ENCODE measurements around the gene ATP11A. TPM values are rescaled to one million over a fixed set of nuclear protein-coding genes. Genes with fewer than 3 reads are reported as not detected.

ATP11A gene
- total and polyA plus RNA-seq, 2 experiments from 2014 or later: 12.3 to 52.6 TPM

GRCh38 chr13:112838842-112839117 lies 148.9 kb downstream of the ATP11A start (continued):
- TF ChIP-seq, protein P1, sequence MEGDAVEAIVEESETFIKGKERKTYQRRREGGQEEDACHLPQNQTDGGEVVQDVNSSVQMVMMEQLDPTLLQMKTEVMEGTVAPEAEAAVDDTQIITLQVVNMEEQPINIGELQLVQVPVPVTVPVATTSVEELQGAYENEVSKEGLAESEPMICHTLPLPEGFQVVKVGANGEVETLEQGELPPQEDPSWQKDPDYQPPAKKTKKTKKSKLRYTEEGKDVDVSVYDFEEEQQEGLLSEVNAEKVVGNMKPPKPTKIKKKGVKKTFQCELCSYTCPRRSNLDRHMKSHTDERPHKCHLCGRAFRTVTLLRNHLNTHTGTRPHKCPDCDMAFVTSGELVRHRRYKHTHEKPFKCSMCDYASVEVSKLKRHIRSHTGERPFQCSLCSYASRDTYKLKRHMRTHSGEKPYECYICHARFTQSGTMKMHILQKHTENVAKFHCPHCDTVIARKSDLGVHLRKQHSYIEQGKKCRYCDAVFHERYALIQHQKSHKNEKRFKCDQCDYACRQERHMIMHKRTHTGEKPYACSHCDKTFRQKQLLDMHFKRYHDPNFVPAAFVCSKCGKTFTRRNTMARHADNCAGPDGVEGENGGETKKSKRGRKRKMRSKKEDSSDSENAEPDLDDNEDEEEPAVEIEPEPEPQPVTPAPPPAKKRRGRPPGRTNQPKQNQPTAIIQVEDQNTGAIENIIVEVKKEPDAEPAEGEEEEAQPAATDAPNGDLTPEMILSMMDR (conservative IDR thresholded peaks at IDR 0.05; ENCODE audit: low read depth in 2 of 2): no peak
- TF ChIP-seq EZH2 (IDR thresholded peaks at IDR 0.05; ENCODE audit: low read depth, unreplicated experiment) (no peak), ETS1 (IDR thresholded peaks at IDR 0.05) (no peak), POLR2AphosphoS5 (IDR thresholded peaks at IDR 0.05; ENCODE audit: low read depth) (no peak), NANOG (IDR thresholded peaks at IDR 0.05; ENCODE audit: borderline replicate concordance) (no peak), JUNB (IDR thresholded peaks at IDR 0.05; ENCODE audit: unreplicated experiment) (no peak), STAT1 (IDR thresholded peaks at IDR 0.05; ENCODE audit: unreplicated experiment) (no peak), CREB1 (CRISPR knock-in tag; IDR thresholded peaks at IDR 0.05; ENCODE audit: low read depth) (no peak), ZNF114 (CRISPR knock-in tag; IDR thresholded peaks at IDR 0.05) (no peak), EZH2phosphoT487 (IDR thresholded peaks at IDR 0.05; ENCODE audit: unreplicated experiment) (no peak)
- TF ChIP-seq, protein P2, sequence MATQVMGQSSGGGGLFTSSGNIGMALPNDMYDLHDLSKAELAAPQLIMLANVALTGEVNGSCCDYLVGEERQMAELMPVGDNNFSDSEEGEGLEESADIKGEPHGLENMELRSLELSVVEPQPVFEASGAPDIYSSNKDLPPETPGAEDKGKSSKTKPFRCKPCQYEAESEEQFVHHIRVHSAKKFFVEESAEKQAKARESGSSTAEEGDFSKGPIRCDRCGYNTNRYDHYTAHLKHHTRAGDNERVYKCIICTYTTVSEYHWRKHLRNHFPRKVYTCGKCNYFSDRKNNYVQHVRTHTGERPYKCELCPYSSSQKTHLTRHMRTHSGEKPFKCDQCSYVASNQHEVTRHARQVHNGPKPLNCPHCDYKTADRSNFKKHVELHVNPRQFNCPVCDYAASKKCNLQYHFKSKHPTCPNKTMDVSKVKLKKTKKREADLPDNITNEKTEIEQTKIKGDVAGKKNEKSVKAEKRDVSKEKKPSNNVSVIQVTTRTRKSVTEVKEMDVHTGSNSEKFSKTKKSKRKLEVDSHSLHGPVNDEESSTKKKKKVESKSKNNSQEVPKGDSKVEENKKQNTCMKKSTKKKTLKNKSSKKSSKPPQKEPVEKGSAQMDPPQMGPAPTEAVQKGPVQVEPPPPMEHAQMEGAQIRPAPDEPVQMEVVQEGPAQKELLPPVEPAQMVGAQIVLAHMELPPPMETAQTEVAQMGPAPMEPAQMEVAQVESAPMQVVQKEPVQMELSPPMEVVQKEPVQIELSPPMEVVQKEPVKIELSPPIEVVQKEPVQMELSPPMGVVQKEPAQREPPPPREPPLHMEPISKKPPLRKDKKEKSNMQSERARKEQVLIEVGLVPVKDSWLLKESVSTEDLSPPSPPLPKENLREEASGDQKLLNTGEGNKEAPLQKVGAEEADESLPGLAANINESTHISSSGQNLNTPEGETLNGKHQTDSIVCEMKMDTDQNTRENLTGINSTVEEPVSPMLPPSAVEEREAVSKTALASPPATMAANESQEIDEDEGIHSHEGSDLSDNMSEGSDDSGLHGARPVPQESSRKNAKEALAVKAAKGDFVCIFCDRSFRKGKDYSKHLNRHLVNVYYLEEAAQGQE (IDR thresholded peaks at IDR 0.05; ENCODE audit: unreplicated experiment): no peak

- no peaks in the 10 kb centered on the region for H4K20me1 ChIP-seq (replicated peaks; ENCODE audit: insufficient read depth)
- Mint-ChIP-seq H3K36me3 (ENCODE audit: low read depth) (peaks cover 70% of the 10 kb centered on the region), H3K4me3 (no peak overlapping the region), H3K27ac (no peak overlapping the region), H3K4me1 (peaks cover 7% of the 10 kb centered on the region), H3K27me3 (ENCODE audit: insufficient read depth, low read depth, poor library complexity) (peaks cover 12% of the 10 kb centered on the region), H3K9me3 (no peaks in the 10 kb centered on the region)
- DNase-seq (ENCODE audit: low spot score) (no peak), ATAC-seq (no peak)
- no peak overlapping the region for H3K4me3 ChIP-seq
- peaks cover under 1% of the 10 kb centered on the region; the same call in 1 of the 2 replicates for H3K36me3 ChIP-seq (ENCODE audit: insufficient read depth)
- H3K27me3 ChIP-seq (ENCODE audit: insufficient read depth): no peaks in the 10 kb centered on the region
- no peaks in the 10 kb centered on the region for H3K9me2 ChIP-seq (ENCODE audit: insufficient read depth)
- no peak overlapping the region for H3K27ac ChIP-seq (ENCODE audit: low read depth)
- H3F3A ChIP-seq (replicated peaks; ENCODE audit: low read depth): no peaks in the 10 kb centered on the region
- no peaks in the 10 kb centered on the region for H3K4me1 ChIP-seq (ENCODE audit: insufficient read depth)
- H2AFZ ChIP-seq: no peak overlapping the region
- no peak overlapping the region for H3K4me2 ChIP-seq
- H3K79me2 ChIP-seq (replicated peaks; ENCODE audit: insufficient read depth): no peaks in the 10 kb centered on the region
- TF ChIP-seq, protein P3, sequence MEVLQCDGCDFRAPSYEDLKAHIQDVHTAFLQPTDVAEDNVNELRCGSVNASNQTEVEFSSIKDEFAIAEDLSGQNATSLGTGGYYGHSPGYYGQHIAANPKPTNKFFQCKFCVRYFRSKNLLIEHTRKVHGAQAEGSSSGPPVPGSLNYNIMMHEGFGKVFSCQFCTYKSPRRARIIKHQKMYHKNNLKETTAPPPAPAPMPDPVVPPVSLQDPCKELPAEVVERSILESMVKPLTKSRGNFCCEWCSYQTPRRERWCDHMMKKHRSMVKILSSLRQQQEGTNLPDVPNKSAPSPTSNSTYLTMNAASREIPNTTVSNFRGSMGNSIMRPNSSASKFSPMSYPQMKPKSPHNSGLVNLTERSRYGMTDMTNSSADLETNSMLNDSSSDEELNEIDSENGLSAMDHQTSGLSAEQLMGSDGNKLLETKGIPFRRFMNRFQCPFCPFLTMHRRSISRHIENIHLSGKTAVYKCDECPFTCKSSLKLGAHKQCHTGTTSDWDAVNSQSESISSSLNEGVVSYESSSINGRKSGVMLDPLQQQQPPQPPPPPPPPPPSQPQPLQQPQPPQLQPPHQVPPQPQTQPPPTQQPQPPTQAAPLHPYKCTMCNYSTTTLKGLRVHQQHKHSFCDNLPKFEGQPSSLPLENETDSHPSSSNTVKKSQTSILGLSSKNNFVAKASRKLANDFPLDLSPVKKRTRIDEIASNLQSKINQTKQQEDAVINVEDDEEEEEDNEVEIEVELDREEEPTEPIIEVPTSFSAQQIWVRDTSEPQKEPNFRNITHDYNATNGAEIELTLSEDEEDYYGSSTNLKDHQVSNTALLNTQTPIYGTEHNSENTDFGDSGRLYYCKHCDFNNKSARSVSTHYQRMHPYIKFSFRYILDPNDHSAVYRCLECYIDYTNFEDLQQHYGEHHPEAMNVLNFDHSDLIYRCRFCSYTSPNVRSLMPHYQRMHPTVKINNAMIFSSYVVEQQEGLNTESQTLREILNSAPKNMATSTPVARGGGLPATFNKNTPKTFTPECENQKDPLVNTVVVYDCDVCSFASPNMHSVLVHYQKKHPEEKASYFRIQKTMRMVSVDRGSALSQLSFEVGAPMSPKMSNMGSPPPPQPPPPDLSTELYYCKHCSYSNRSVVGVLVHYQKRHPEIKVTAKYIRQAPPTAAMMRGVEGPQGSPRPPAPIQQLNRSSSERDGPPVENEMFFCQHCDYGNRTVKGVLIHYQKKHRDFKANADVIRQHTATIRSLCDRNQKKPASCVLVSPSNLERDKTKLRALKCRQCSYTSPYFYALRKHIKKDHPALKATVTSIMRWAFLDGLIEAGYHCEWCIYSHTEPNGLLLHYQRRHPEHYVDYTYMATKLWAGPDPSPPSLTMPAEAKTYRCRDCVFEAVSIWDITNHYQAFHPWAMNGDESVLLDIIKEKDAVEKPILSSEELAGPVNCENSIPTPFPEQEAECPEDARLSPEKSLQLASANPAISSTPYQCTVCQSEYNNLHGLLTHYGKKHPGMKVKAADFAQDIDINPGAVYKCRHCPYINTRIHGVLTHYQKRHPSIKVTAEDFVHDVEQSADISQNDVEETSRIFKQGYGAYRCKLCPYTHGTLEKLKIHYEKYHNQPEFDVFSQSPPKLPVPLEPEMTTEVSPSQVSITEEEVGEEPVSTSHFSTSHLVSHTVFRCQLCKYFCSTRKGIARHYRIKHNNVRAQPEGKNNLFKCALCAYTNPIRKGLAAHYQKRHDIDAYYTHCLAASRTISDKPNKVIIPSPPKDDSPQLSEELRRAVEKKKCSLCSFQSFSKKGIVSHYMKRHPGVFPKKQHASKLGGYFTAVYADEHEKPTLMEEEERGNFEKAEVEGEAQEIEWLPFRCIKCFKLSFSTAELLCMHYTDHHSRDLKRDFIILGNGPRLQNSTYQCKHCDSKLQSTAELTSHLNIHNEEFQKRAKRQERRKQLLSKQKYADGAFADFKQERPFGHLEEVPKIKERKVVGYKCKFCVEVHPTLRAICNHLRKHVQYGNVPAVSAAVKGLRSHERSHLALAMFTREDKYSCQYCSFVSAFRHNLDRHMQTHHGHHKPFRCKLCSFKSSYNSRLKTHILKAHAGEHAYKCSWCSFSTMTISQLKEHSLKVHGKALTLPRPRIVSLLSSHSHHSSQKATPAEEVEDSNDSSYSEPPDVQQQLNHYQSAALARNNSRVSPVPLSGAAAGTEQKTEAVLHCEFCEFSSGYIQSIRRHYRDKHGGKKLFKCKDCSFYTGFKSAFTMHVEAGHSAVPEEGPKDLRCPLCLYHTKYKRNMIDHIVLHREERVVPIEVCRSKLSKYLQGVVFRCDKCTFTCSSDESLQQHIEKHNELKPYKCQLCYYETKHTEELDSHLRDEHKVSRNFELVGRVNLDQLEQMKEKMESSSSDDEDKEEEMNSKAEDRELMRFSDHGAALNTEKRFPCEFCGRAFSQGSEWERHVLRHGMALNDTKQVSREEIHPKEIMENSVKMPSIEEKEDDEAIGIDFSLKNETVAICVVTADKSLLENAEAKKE (CRISPR knock-in tag; IDR thresholded peaks at IDR 0.05): no peak
- no peak for TF ChIP-seq ZNF114 (CRISPR knock-in tag; IDR thresholded peaks at IDR 0.05)
Measured at GRCh38 chr13:112839356-112840105, 149.7 kb downstream of the ATP11A start.

All from GM23338 (cell line).